ENCODE data around the gene FLOT1. TPM values are rescaled to one million over a fixed set of nuclear protein-coding genes. Genes with fewer than 3 reads are reported as not detected.

FLOT1 gene
- total and polyA plus RNA-seq, 2 of the 13 experiments (the other 11 are each of a cell fraction or from before 2014, with no cell fraction given), result 82.3 to 130 TPM

DNA sequence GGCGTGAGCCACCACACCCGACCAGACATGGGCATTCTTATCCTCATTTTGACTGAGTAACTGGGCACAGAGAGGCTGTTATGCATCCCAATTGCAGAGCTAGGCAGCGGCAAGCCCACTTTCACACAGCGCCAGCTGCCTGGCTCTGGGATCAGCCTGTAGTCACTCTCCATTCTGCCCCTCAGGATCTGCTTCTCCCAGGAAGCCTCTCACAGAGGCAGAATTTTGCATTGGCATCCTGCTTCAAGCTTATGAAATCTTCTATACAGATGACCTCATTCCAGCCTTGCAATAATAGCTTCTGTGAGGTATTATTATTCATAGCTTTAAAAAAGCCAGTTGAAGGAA lies 38.9 kb upstream of the FLOT1 start (continued):
- TF ChIP-seq, protein P1, sequence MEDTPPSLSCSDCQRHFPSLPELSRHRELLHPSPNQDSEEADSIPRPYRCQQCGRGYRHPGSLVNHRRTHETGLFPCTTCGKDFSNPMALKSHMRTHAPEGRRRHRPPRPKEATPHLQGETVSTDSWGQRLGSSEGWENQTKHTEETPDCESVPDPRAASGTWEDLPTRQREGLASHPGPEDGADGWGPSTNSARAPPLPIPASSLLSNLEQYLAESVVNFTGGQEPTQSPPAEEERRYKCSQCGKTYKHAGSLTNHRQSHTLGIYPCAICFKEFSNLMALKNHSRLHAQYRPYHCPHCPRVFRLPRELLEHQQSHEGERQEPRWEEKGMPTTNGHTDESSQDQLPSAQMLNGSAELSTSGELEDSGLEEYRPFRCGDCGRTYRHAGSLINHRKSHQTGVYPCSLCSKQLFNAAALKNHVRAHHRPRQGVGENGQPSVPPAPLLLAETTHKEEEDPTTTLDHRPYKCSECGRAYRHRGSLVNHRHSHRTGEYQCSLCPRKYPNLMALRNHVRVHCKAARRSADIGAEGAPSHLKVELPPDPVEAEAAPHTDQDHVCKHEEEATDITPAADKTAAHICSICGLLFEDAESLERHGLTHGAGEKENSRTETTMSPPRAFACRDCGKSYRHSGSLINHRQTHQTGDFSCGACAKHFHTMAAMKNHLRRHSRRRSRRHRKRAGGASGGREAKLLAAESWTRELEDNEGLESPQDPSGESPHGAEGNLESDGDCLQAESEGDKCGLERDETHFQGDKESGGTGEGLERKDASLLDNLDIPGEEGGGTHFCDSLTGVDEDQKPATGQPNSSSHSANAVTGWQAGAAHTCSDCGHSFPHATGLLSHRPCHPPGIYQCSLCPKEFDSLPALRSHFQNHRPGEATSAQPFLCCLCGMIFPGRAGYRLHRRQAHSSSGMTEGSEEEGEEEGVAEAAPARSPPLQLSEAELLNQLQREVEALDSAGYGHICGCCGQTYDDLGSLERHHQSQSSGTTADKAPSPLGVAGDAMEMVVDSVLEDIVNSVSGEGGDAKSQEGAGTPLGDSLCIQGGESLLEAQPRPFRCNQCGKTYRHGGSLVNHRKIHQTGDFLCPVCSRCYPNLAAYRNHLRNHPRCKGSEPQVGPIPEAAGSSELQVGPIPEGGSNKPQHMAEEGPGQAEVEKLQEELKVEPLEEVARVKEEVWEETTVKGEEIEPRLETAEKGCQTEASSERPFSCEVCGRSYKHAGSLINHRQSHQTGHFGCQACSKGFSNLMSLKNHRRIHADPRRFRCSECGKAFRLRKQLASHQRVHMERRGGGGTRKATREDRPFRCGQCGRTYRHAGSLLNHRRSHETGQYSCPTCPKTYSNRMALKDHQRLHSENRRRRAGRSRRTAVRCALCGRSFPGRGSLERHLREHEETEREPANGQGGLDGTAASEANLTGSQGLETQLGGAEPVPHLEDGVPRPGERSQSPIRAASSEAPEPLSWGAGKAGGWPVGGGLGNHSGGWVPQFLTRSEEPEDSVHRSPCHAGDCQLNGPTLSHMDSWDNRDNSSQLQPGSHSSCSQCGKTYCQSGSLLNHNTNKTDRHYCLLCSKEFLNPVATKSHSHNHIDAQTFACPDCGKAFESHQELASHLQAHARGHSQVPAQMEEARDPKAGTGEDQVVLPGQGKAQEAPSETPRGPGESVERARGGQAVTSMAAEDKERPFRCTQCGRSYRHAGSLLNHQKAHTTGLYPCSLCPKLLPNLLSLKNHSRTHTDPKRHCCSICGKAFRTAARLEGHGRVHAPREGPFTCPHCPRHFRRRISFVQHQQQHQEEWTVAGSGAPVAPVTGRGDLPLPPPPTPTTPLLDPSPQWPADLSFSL (CRISPR knock-in tag; IDR thresholded peaks at IDR 0.05), result no peak
- TF ChIP-seq ZFYVE20 (CRISPR knock-in tag; IDR thresholded peaks at IDR 0.05; ENCODE audit: borderline replicate concordance, low read depth), result no peak
- no peak for TF ChIP-seq ZNF251 (CRISPR knock-in tag; IDR thresholded peaks at IDR 0.05)
- TF ChIP-seq, protein P2, sequence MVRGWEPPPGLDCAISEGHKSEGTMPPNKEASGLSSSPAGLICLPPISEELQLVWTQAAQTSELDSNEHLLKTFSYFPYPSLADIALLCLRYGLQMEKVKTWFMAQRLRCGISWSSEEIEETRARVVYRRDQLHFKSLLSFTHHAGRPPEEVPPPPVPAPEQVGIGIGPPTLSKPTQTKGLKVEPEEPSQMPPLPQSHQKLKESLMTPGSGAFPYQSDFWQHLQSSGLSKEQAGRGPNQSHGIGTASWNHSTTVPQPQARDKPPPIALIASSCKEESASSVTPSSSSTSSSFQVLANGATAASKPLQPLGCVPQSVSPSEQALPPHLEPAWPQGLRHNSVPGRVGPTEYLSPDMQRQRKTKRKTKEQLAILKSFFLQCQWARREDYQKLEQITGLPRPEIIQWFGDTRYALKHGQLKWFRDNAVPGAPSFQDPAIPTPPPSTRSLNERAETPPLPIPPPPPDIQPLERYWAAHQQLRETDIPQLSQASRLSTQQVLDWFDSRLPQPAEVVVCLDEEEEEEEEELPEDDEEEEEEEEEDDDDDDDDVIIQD (CRISPR knock-in tag; IDR thresholded peaks at IDR 0.05; ENCODE audit: low read depth), result no peak
- no peak for TF ChIP-seq ZMAT3 (CRISPR knock-in tag; conservative IDR thresholded peaks at IDR 0.05)
- TF ChIP-seq ZC3H13 (CRISPR knock-in tag; IDR thresholded peaks at IDR 0.05), result 0 out of 2 replicates have a peak, but pooled peaks have one; percentile 15
- TF ChIP-seq ZFP90 (CRISPR knock-in tag; IDR thresholded peaks at IDR 0.05; ENCODE audit: borderline replicate concordance), result no peak
- TF ChIP-seq ZNF746 (CRISPR knock-in tag; IDR thresholded peaks at IDR 0.05), result no peak
- TF ChIP-seq YEATS4 (CRISPR knock-in tag; IDR thresholded peaks at IDR 0.05; ENCODE audit: borderline replicate concordance), result no peak; the same call in 1 of the 2 replicates
- TF ChIP-seq NFRKB (IDR thresholded peaks at IDR 0.05), result no peak
- no peak for TF ChIP-seq ZNF432 (CRISPR knock-in tag; IDR thresholded peaks at IDR 0.05; ENCODE audit: borderline replicate concordance)
- TF ChIP-seq, protein P3, sequence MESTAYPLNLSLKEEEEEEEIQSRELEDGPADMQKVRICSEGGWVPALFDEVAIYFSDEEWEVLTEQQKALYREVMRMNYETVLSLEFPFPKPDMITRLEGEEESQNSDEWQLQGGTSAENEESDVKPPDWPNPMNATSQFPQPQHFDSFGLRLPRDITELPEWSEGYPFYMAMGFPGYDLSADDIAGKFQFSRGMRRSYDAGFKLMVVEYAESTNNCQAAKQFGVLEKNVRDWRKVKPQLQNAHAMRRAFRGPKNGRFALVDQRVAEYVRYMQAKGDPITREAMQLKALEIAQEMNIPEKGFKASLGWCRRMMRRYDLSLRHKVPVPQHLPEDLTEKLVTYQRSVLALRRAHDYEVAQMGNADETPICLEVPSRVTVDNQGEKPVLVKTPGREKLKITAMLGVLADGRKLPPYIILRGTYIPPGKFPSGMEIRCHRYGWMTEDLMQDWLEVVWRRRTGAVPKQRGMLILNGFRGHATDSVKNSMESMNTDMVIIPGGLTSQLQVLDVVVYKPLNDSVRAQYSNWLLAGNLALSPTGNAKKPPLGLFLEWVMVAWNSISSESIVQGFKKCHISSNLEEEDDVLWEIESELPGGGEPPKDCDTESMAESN (CRISPR knock-in tag; conservative IDR thresholded peaks at IDR 0.05), result no peak; the same call in 1 of the 2 replicates
- TF ChIP-seq, protein P4, sequence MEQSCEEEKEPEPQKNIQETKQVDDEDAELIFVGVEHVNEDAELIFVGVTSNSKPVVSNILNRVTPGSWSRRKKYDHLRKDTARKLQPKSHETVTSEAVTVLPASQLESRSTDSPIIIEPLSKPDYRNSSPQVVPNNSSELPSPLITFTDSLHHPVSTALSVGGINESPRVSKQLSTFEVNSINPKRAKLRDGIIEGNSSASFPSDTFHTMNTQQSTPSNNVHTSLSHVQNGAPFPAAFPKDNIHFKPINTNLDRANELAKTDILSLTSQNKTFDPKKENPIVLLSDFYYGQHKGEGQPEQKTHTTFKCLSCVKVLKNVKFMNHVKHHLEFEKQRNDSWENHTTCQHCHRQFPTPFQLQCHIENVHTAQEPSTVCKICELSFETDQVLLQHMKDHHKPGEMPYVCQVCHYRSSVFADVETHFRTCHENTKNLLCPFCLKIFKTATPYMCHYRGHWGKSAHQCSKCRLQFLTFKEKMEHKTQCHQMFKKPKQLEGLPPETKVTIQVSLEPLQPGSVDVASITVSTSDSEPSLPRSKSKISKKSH (CRISPR knock-in tag; IDR thresholded peaks at IDR 0.05; ENCODE audit: borderline replicate concordance), result 0 out of 2 replicates have a peak, but pooled peaks have one; percentile 60
- TF ChIP-seq ZNF564 (CRISPR knock-in tag; IDR thresholded peaks at IDR 0.05), result no peak
- TF ChIP-seq ZNF136 (CRISPR knock-in tag; IDR thresholded peaks at IDR 0.05; ENCODE audit: low read depth), result no peak
- TF ChIP-seq ZNF460 (CRISPR knock-in tag; IDR thresholded peaks at IDR 0.05; ENCODE audit: borderline replicate concordance), result 0 out of 2 replicates have a peak, but pooled peaks have one; percentile 32
- TF ChIP-seq, protein P5, sequence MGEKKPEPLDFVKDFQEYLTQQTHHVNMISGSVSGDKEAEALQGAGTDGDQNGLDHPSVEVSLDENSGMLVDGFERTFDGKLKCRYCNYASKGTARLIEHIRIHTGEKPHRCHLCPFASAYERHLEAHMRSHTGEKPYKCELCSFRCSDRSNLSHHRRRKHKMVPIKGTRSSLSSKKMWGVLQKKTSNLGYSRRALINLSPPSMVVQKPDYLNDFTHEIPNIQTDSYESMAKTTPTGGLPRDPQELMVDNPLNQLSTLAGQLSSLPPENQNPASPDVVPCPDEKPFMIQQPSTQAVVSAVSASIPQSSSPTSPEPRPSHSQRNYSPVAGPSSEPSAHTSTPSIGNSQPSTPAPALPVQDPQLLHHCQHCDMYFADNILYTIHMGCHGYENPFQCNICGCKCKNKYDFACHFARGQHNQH (CRISPR knock-in tag; IDR thresholded peaks at IDR 0.05), result no peak
- no peak for TF ChIP-seq MYNN (CRISPR knock-in tag; IDR thresholded peaks at IDR 0.05; ENCODE audit: low read depth)
